MM.1S (cell line): ENCODE data around the gene NINJ2.

ENCODE experiments used
- EZH2phosphoT487 ChIP-seq: fragments of 300-600 bp; sonication (generic); IDR thresholded peaks from 2 replicates; pipeline ENCODE4 v1.6.1; 2018; ENCODE audit warnings: antibody characterized with exemption, low read length
- TF ChIP-seq, protein P1 (sequence below): fragments of 300-600 bp; sonication (generic); IDR thresholded peaks from 2 replicates; pipeline ENCODE4 v1.5.1; 2016; ENCODE audit warnings: antibody characterized with exemption, low read length, mixed read lengths

- TF ChIP-seq, protein P1, sequence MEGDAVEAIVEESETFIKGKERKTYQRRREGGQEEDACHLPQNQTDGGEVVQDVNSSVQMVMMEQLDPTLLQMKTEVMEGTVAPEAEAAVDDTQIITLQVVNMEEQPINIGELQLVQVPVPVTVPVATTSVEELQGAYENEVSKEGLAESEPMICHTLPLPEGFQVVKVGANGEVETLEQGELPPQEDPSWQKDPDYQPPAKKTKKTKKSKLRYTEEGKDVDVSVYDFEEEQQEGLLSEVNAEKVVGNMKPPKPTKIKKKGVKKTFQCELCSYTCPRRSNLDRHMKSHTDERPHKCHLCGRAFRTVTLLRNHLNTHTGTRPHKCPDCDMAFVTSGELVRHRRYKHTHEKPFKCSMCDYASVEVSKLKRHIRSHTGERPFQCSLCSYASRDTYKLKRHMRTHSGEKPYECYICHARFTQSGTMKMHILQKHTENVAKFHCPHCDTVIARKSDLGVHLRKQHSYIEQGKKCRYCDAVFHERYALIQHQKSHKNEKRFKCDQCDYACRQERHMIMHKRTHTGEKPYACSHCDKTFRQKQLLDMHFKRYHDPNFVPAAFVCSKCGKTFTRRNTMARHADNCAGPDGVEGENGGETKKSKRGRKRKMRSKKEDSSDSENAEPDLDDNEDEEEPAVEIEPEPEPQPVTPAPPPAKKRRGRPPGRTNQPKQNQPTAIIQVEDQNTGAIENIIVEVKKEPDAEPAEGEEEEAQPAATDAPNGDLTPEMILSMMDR: no peak
- TF ChIP-seq EZH2phosphoT487: no peak
Measured at GRCh38 chr12:526089-526488, 137.2 kb downstream of the NINJ2 start.
